GM12892 (cell line): ENCODE data around the gene CFAP61.
"Not testable (repeated sequence)": the region's sequence is repeated elsewhere in the genome, so short reads cannot be mapped to it uniquely, and the experiment has no call there.

ENCODE experiments used
- DNase-seq: peaks from one replicate; pipeline ENCODE4 v3.0.0; 2011; ENCODE audit not compliant: insufficient read length
- FAIRE-seq: peaks from 2 replicates; lab custom pipeline; 2011; peaks lifted over from hg19 to GRCh38; lab: Jason Lieb, UNC
- POLR2A ChIP-seq: IDR thresholded peaks from 2 replicates; pipeline ENCODE4 v1.6.1; 2011; ENCODE audit warnings: low read depth, low read length, control low read depth
- POLR2AphosphoS5 ChIP-seq: IDR thresholded peaks from 2 replicates; pipeline ENCODE4 v1.6.1; 2011; ENCODE audit warnings: low read depth, low read length, control low read depth
- TAF1 ChIP-seq: IDR thresholded peaks from 2 replicates; pipeline ENCODE4 v1.6.1; 2011; ENCODE audit warnings: low read depth, mild to moderate bottlenecking, control low read depth, low read length, borderline replicate concordance

CFAP61 gene

DNA sequence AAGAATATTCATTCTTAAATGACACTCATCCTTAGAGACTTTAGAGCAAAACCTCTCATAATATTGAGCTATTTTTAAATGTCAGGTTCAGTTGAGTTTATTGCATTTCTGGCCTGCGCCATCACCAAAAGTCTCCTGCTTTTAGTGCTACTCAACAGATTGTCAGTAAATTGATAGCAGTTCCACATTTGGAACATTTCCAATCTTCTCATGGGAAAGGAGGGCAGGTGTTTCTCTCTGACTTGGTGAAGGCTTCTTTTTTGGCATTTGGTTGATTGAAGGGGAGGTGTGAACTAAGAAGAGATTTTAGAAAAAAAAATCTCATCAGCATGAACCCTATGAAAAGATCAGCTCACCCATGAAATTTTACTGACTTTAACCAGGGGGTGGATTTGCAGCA is 189.6 kb downstream of the CFAP61 start:
- no peak for FAIRE-seq
- no peak for DNase-seq
- TF ChIP-seq TAF1 (no peak), POLR2A (no peak), POLR2AphosphoS5 (no peak)

DNA sequence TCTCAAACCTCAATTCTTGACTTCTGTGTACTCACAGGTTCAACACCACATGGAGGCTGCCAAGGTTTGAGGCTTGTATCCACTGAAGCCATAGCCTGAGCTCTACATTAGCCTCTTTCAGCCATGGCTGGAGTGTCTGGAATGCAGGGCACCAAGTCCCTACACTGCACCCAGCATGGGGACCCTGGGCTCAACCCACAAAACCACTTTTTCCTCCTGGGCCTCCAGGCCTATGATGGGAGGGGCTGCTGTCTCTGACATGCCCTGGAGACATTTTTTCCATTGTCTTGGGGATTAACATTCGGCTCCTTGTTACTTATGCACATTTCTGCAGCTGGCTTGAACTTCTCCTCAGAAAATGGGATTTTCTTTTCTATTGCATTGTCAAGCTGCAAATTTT is 192.1 kb downstream of the CFAP61 start:
- FAIRE-seq, DNase-seq: not testable (repeated sequence)

DNA sequence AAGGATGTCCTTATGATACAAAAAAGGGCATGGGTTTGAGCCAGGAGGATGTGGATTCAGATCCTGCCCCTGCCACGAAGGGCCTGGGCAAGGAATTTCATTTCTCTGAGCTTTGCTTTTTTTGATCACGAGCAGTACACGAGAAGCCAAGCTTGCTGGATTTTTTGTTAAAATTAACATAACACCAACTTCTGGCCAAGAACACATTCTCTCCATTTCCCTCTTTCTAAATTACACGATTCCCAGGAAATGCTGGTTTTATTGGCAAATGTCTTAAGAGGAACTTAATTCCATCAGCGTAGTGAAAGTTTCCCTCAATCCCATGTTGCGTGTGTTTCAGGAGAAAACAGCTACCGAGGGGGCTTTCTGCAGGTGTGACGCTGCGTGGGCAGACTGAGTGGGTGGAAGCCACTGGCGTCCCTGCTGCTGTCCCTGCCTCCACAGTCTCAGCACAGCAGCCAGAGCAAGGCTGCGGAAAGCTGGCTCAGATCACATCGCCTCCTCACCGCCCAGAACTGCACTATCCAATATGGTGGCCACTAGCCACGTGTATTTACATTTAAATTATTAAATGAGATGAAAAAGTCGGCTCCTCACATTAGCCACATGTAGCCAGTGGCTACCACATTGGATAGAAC is 194.8 kb downstream of the CFAP61 start:
- no peak for DNase-seq
- TF ChIP-seq TAF1 (no peak), POLR2AphosphoS5 (no peak)
- no peak for FAIRE-seq

DNA sequence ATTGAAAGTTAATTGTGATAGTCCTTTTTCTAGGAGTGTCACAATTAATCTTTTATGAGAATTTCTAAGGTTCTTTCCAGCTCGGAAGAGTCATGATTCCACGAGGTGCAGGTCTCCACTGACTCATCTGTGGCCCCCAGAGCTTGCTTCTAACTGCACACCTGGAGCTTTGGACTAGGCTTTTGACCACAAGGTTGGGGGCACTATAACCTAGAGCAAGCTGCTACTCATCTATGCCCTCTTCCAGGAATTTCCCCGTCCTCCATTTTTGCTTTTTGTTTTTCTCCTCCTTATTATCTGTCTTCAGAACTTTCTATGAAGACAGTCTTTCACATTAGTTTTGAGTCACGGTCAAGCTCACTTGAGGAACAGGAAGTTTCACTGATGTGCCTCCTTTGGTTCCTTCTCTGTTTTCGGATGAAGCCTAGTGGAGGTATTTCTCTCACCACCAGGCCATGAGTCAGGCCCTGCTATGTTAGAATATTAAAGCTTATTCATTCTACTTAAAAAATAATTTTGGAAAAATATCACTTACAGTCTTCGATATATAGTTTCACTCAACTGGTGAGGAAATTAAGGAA is 196.4 kb downstream of the CFAP61 start:
- no peak for FAIRE-seq
- no peak for TF ChIP-seq POLR2AphosphoS5
- no peak for TF ChIP-seq POLR2A
- TF ChIP-seq TAF1, result no peak
- DNase-seq, result no peak

DNA sequence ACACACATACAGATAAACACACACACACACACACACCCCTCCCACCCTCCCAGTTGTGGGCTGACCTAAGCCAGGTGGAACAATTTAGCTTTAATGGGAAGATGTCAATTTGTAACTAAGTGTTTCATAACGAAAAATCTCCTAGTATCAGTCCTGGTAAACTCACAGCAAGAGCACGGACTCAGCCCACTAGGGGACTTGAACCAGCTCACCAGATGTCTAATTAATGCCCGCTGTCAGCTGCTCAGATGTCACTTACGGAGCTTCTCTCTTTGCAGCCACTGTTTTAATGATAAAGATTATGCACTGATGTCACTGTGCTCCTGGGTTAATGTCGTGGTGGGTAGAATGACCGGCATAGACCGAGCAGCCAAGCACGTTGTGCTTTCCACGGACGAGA is 199.0 kb downstream of the CFAP61 start:
- FAIRE-seq (no peak), DNase-seq (no peak)
- TF ChIP-seq POLR2A (no peak), TAF1 (no peak)

DNA sequence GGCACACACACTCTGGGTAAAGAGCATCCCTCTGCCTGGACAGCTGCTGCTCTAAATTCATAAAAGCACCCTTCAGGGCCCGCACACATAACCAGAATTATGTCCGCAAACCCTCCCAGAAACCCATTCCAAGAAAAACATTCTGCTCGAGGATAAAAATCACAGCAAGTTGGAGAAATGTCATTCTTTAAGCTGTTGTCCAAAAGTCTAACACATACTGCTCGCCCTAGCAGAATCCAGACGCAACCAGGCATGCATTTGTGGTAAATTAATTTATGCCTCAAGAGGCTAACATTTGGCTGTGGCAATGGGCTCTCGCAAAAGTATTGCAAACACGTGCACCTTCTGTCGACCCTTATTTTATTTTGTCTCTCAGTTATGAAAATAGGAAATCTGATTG is 199.5 kb downstream of the CFAP61 start:
- no peak for DNase-seq
- TF ChIP-seq POLR2A, result no peak
- TF ChIP-seq POLR2AphosphoS5, result no peak
- TF ChIP-seq TAF1, result no peak
- no peak for FAIRE-seq

DNA sequence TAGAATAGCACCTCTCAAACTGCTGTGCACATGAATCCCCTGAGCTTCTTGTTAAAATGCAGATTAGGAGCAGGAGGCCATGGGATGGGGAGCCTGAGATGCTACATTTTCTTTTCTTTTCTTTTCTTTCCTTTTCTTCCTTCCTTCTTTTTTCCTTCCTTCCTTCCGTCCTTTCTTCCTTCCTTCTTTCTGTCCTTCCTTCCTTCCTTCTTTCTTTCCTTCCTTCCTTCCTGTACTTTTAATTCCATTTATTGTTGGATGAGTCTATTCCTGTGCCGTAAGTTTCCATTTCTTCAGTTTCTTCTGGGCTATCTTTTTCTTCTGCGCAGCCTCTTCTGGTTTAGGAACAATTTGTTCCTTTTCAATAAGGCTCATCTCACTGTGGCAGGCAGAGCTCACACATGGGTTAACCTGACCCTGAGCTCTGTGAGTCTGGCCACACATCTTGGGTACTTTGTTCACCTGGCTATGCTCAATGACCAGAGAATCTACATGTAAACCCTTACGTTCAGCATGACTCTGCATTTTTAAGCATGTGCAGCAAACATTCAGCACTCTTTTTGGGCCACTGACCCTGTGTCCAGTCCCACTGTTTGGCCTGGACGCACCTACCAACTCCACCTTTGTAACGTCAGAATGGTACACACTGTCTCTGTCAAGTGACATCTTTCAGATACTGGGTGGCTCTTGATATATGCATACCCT is 200.9 kb downstream of the CFAP61 start:
- no peak for DNase-seq
- TF ChIP-seq POLR2A (no peak), POLR2AphosphoS5 (no peak), TAF1 (no peak)
- no peak for FAIRE-seq

DNA sequence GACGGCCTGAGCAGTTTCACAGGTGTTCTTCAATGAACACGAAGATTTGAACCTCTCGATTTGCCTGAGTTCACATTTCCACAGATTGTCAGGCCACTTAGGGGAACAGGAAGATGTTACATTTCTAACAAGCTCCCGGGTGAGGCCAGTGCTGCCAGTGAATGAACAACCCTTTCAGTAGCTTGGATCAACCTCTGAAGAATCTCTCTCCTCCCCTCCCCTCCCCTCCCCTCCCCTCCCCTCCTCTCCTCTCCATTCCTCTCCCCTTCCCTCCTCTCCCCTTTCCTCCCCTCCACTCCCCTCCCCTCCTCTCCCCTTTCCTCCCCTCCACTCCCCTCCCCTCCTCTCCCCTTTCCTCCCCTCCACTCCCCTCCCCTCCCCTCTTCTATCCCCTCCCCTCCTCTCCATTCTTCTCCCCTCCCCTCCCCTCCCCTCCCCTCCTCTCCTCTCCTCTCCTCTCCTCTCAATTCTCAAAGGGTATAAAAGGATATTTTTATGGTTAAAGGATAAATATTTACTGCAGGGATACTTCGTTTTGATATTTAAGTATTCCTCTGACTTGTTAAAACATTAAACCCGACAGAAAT is 201.5 kb downstream of the CFAP61 start:
- FAIRE-seq (no peak), DNase-seq (no peak)
- no peak for TF ChIP-seq POLR2A
- TF ChIP-seq TAF1, result no peak
- TF ChIP-seq POLR2AphosphoS5, result no peak

DNA sequence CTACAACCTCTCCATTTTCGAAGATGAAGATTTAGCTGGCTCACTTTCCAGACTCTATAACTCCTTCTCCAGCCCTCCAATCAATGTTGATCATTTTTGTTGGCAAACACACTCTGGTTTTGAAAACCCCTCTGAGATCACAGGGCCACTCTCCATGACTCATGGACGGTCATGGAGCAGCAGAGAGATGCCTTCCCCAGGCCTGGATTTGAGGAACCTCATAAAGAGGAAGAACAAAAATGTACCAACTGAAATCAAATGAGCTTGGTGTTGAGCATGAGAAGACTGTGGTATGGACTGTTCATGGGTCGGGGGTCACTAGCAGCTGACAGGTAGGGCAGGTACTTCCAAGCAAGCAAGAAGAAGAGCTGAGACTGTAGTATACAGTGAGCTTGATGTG is 202.8 kb downstream of the CFAP61 start:
- DNase-seq, result no peak
- no peak for TF ChIP-seq POLR2A
- TF ChIP-seq TAF1, result no peak
- no peak for TF ChIP-seq POLR2AphosphoS5
- no peak for FAIRE-seq

DNA sequence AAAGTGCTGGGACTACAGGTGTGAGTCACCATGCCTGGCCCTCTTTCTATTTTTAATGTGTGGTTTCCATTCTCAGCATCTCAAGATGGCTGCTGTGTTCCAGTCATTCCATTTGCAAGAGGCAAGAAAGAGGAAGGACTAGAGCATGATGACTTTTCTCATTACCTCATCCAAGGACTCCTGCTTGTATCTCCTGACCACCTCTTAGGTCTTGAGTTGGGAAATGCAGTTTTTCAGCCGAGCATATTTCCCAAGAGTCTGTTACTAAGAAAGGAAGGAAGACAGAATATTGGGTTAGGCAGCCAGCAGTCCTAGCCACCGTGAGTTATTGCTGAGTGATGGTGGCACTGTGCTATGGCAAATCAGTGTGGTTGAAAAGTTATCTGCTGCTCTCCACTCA is 207.2 kb downstream of the CFAP61 start:
- FAIRE-seq, result peak; percentile 24
- no peak for DNase-seq
- no peak for TF ChIP-seq POLR2AphosphoS5
- TF ChIP-seq TAF1, result no peak
- TF ChIP-seq POLR2A, result no peak

DNA sequence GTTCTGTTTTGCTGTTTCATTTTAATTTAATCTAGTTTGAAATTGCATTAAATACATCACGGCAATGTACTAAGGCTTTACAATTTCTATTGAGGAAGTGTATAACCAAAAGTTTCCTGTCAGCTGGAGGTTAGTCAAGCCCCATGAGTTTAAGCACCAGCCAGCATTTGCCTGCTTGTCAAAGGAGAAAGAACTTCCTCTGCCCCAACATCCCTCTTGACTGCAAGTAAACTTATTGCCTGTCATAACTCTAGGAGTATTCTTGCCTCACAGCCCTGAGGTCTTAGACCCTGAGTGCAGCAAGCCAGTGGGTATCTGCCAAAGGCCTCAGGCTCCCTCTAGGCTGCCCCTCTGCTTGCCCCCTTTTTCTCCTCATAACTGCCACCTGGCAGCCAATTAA is 208.8 kb downstream of the CFAP61 start:
- DNase-seq (no peak), FAIRE-seq (no peak)
- TF ChIP-seq POLR2AphosphoS5 (no peak), TAF1 (no peak), POLR2A (no peak)

DNA sequence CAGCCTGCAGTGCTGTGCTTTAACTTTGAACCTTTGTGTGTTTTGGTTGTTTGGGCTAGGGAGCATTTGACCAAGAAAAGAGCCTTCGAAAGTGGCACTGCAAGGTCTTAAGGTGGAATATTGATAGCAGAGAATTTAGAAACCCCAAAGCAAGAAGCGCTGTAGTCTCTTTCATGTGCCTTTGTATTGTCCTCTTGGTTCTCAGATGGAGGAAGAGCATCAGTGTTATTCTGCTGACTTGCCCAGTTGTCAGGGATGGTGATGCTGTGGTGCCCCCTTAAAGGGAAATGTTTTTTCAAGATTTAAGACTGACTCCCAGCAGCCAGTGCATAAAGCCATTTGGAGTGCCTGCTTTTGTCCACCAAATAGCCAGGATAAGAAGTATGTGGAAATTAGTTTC is 212.9 kb downstream of the CFAP61 start:
- DNase-seq (no peak), FAIRE-seq (no peak)
- TF ChIP-seq POLR2AphosphoS5, result no peak
- TF ChIP-seq TAF1, result no peak
- no peak for TF ChIP-seq POLR2A

DNA sequence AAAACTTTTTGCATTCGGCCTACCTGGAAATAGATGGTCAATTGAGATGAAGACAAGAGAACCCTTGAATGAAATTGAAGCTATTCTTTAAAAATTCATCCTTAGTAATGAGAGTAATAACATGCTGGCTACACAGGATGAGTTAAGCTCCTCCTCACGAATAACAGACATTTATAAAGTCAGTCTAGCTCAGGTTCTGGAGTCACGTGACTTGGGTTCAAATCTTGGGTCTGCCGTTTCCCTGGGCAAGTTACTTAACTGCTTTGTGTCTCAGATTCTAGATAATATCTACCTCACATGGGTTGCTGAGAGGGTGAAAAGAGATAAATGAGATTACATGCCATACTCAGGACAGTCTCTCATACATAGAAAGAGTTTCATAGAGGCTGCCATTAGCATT is 214.2 kb downstream of the CFAP61 start:
- no peak for FAIRE-seq
- no peak for TF ChIP-seq POLR2A
- no peak for TF ChIP-seq POLR2AphosphoS5
- TF ChIP-seq TAF1, result no peak
- no peak for DNase-seq

DNA sequence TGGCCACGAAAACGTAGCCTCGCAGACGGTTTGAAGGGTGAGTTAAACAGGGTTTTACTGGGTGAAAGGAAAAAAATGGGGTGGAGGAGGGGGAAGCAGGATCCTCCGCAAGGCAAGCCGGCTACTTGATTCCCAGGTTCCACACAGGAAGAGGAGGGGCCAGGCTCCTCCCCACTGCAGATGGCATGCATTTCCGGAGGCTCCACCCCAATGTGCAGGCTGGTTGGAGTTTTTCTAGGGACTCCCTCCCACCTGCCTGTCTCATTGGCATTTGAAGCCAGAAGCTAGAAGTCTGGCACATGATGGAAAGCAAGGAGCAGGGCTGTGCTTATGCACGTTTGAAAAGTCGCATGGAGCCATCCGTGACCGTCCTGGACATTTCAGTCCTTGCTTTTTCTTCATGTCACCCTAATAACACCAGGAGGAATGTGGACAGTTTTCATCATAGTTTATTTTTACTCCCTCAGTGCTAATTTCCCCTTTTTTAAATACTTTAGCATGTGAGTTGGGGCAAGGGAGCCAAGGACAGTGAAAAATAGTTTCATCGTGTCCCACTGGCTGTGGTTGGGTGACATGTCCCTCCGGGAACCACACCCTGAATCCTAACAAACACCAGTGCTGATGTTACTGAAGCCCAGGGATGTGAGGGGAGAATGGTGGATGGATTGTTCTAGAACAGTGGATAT is 215.5 kb downstream of the CFAP61 start:
- no peak for TF ChIP-seq POLR2AphosphoS5
- no peak for TF ChIP-seq TAF1
- TF ChIP-seq POLR2A, result no peak
- FAIRE-seq, result no peak

More for the DNA sequence above, 215.5 kb downstream of the CFAP61 start:
- DNase-seq, result no peak
